GM08714 (cell line): ENCODE data around the gene CBR3.

Source experiments
- H3K4me3 ChIP-seq: fragments of 200-500 bp; sonication (Bioruptor generic); 2 replicates; pipeline ENCODE4 v1.5.1; 2014; ENCODE audit warnings: mild to moderate bottlenecking, low read length, inconsistent platforms
- ZNF274 ChIP-seq: IDR thresholded peaks from 2 replicates; pipeline ENCODE4 v1.6.1; 2012; ENCODE audit warnings: mild to moderate bottlenecking, low read depth, low read length

The CBR3 gene

GRCh38 chr21:36160850-36161178, 25.9 kb downstream of the CBR3 start:
- TF ChIP-seq ZNF274, result no peak
- H3K4me3 ChIP-seq, result no peak overlapping the region

- no peak overlapping the region for H3K4me3 ChIP-seq
- no peak for TF ChIP-seq ZNF274
Observed at GRCh38 chr21:36162631-36163030, 27.8 kb downstream of the CBR3 start.

GRCh38 chr21:36163750-36164741, 29.2 kb downstream of the CBR3 start:
- no peak for TF ChIP-seq ZNF274
- H3K4me3 ChIP-seq, result no peak overlapping the region

- no peak for TF ChIP-seq ZNF274
- no peak overlapping the region for H3K4me3 ChIP-seq
Observed at GRCh38 chr21:36165356-36165755, 30.5 kb downstream of the CBR3 start.

- H3K4me3 ChIP-seq, result no peak overlapping the region
- no peak for TF ChIP-seq ZNF274
Observed at GRCh38 chr21:36166705-36167104, 31.8 kb downstream of the CBR3 start.

- TF ChIP-seq ZNF274, result no peak
- H3K4me3 ChIP-seq, result no peak overlapping the region
Observed at GRCh38 chr21:36167541-36167940, 32.7 kb downstream of the CBR3 start.

GRCh38 chr21:36169470-36170128, 34.7 kb downstream of the CBR3 start:
- H3K4me3 ChIP-seq, result no peak overlapping the region
- TF ChIP-seq ZNF274, result no peak

GRCh38 chr21:36170823-36171222, 35.9 kb downstream of the CBR3 start:
- no peak for TF ChIP-seq ZNF274
- no peak overlapping the region for H3K4me3 ChIP-seq

- TF ChIP-seq ZNF274, result no peak
- H3K4me3 ChIP-seq, result no peak overlapping the region
Observed at GRCh38 chr21:36171336-36171735, 36.5 kb downstream of the CBR3 start.

- no peak for TF ChIP-seq ZNF274
- H3K4me3 ChIP-seq, result no peak overlapping the region
Observed at GRCh38 chr21:36171741-36172331, 37.0 kb downstream of the CBR3 start.

- no peak overlapping the region for H3K4me3 ChIP-seq
- TF ChIP-seq ZNF274, result no peak
Observed at GRCh38 chr21:36174780-36175179, 39.9 kb downstream of the CBR3 start.

- no peak overlapping the region for H3K4me3 ChIP-seq
- TF ChIP-seq ZNF274, result no peak
Observed at GRCh38 chr21:36175771-36176565, 41.1 kb downstream of the CBR3 start.

- H3K4me3 ChIP-seq, result no peak overlapping the region
- no peak for TF ChIP-seq ZNF274
Observed at GRCh38 chr21:36178349-36178748, 43.5 kb downstream of the CBR3 start.

- TF ChIP-seq ZNF274, result no peak
Observed at GRCh38 chr21:36179145-36179544, 44.3 kb downstream of the CBR3 start.

More at GRCh38 chr21:36179145-36179544, 44.3 kb downstream of the CBR3 start:
- no peak overlapping the region for H3K4me3 ChIP-seq
